GM12865 (cell line): Measurements from ENCODE around the gene DNM1.

ENCODE experiments used
- DNase-seq: peaks from one replicate; pipeline ENCODE4 v3.0.0; 2010; ENCODE audit warnings: low read depth
- H3K4me3 ChIP-seq: 2 replicates; pipeline ENCODE4 v1.5.1; 2011; ENCODE audit warnings: mild to moderate bottlenecking, low read depth, low read length, control low read depth
- CTCF ChIP-seq: IDR thresholded peaks from 2 replicates; pipeline ENCODE4 v1.5.1; 2011; ENCODE audit warnings: low read length, control low read depth, low read depth, inconsistent platforms; ENCODE audit not compliant: insufficient read depth; ENCODE audit errors: missing control alignments

DNM1 gene

GRCh38 chr9:128253991-128254346 is 50.8 kb downstream of the DNM1 start:
- no peak for DNase-seq
- TF ChIP-seq CTCF = no peak
- H3K4me3 ChIP-seq = no peak overlapping the region

- no peak overlapping the region for H3K4me3 ChIP-seq
- TF ChIP-seq CTCF = no peak
- no peak for DNase-seq
These were observed 51.2 kb downstream of the DNM1 start for GRCh38 chr9:128254362-128254761.

- peak; percentile 59 for DNase-seq
- no peak overlapping the region for H3K4me3 ChIP-seq
- TF ChIP-seq CTCF = peak; percentile 82
These were observed 51.9 kb downstream of the DNM1 start for GRCh38 chr9:128254855-128255759.

GRCh38 chr9:128257086-128257825 is 54.1 kb downstream of the DNM1 start:
- DNase-seq = no peak
- no peak overlapping the region for H3K4me3 ChIP-seq
- no peak for TF ChIP-seq CTCF

- no peak for DNase-seq
- no peak overlapping the region for H3K4me3 ChIP-seq
- no peak for TF ChIP-seq CTCF
These were observed 54.7 kb downstream of the DNM1 start for GRCh38 chr9:128257907-128258306.

- no peak for DNase-seq
- H3K4me3 ChIP-seq = no peak overlapping the region
- no peak for TF ChIP-seq CTCF
These were observed 55.1 kb downstream of the DNM1 start for GRCh38 chr9:128258326-128258725.
